DOHH2 (cell line): ENCODE measurements around the gene SMC6.

ENCODE experiments used
- H3F3A ChIP-seq: fragments of 200-600 bp; sonication (generic), shearing (Covaris generic); 2 replicates; pipeline ENCODE4 v1.6.0; 2016; ENCODE audit warnings: antibody characterized with exemption, mild to moderate bottlenecking; ENCODE audit not compliant: control insufficient read depth, insufficient read depth
- H3K27ac ChIP-seq: fragments of 200-600 bp; sonication (generic); 2 replicates; pipeline ENCODE4 v1.5.1; 2014; ENCODE audit warnings: low read depth, mild to moderate bottlenecking, low read length, moderate library complexity
- H3K27me3 ChIP-seq: fragments of 200-600 bp; sonication (generic); 2 replicates; pipeline ENCODE4 v1.6.1; 2014; ENCODE audit warnings: mild to moderate bottlenecking, low read length, mixed read lengths; ENCODE audit not compliant: control insufficient read depth
- H3K36me3 ChIP-seq: fragments of 200-600 bp; sonication (generic); 2 replicates; pipeline ENCODE4 v1.6.1; 2014; ENCODE audit warnings: mild to moderate bottlenecking, low read length, moderate library complexity, mixed read lengths; ENCODE audit not compliant: control insufficient read depth
- H3K4me1 ChIP-seq: fragments of 200-600 bp; sonication (generic); 2 replicates; pipeline ENCODE4 v1.6.1; 2014; ENCODE audit warnings: mild to moderate bottlenecking, low read length, mixed read lengths; ENCODE audit not compliant: control insufficient read depth
- H3K4me2 ChIP-seq: fragments of 200-600 bp; sonication (generic); 2 replicates; pipeline ENCODE4 v1.6.0; 2014; ENCODE audit warnings: mild to moderate bottlenecking, low read length, moderate library complexity
- H3K4me3 ChIP-seq: fragments of 200-600 bp; sonication (generic); 2 replicates; pipeline ENCODE4 v1.5.1; 2014; ENCODE audit warnings: mild to moderate bottlenecking, low read length, mixed read lengths
- H3K79me2 ChIP-seq: fragments of 200-600 bp; sonication (generic); 2 replicates; pipeline ENCODE4 v1.6.1; 2014; ENCODE audit warnings: mild to moderate bottlenecking, low read length, mixed read lengths; ENCODE audit not compliant: control insufficient read depth
- H3K9me2 ChIP-seq: fragments of 200-600 bp; sonication (generic); replicated peaks from 2 replicates; pipeline ENCODE4 v1.6.1; 2014; ENCODE audit warnings: mild to moderate bottlenecking, low read length, mixed read lengths; ENCODE audit not compliant: control insufficient read depth
- H3K9me3 ChIP-seq: fragments of 200-600 bp; sonication (generic); 2 replicates; pipeline ENCODE4 v1.6.1; 2014; ENCODE audit warnings: antibody characterized with exemption, low read length, mixed read lengths; ENCODE audit not compliant: control insufficient read depth, insufficient read depth
- H4K20me1 ChIP-seq: fragments of 200-600 bp; sonication (generic); 2 replicates; pipeline ENCODE4 v1.6.0; 2014; ENCODE audit warnings: low read depth, mild to moderate bottlenecking, antibody characterized with exemption, low read length, moderate library complexity; ENCODE audit not compliant: control insufficient read depth, insufficient read depth
- EZH2phosphoT487 ChIP-seq: fragments of 200-600 bp; sonication (generic); IDR thresholded peaks from 2 replicates; pipeline ENCODE4 v1.6.1; 2017; ENCODE audit warnings: borderline replicate concordance, mild to moderate bottlenecking, antibody characterized with exemption, low read length, moderate library complexity, mixed read lengths
- TF ChIP-seq, protein P1 (sequence below): fragments of 200-600 bp; sonication (generic); IDR thresholded peaks from one replicate; pipeline ENCODE4 v1.5.1; 2014; ENCODE audit warnings: antibody characterized with exemption, mild to moderate bottlenecking, low read depth, low read length; ENCODE audit not compliant: poor library complexity, severe bottlenecking

Gene SMC6

DNA sequence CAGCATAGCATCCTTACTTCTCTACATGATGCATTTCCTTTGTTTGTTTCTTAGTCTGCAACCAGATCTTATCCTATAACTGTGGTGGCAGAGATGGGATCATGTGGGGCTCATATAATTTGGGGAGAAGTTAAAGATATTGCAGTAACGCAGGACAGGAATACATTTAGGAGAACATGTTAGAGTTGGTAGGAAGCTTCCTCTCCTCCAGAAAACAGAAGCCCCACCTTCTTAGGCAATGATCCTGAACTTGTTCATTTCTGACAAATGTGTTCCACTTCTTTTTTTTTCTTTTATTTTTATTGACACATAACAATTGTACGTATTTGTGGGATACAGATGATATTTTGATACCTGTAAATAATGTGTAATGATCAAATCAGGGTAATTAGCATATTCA, 113.2 kb downstream of the SMC6 start:
- no peaks in the 10 kb centered on the region for H4K20me1 ChIP-seq
- no peaks in the 10 kb centered on the region for H3K9me3 ChIP-seq
- no peaks in the 10 kb centered on the region for H3K79me2 ChIP-seq
- no peaks in the 10 kb centered on the region for H3K27me3 ChIP-seq
- no peaks in the 10 kb centered on the region for H3F3A ChIP-seq
- TF ChIP-seq EZH2phosphoT487: no peak
- no peaks in the 10 kb centered on the region for H3K36me3 ChIP-seq
- no peak overlapping the region for H3K4me3 ChIP-seq
- H3K9me2 ChIP-seq: no peaks in the 10 kb centered on the region
- H3K4me2 ChIP-seq: no peak overlapping the region
- no peak overlapping the region for H3K27ac ChIP-seq
- H3K4me1 ChIP-seq: no peaks in the 10 kb centered on the region

GRCh38 chr2:17638196-17638743, 115.3 kb downstream of the SMC6 start:
- Histone ChIP-seq H3K79me2 (no peaks in the 10 kb centered on the region), H3K4me3 (no peak overlapping the region), H3K27ac (no peak overlapping the region), H3K9me3 (no peaks in the 10 kb centered on the region), H3F3A (no peaks in the 10 kb centered on the region), H3K4me1 (no peaks in the 10 kb centered on the region), H4K20me1 (no peaks in the 10 kb centered on the region), H3K36me3 (no peaks in the 10 kb centered on the region), H3K4me2 (no peak overlapping the region), H3K9me2 (no peaks in the 10 kb centered on the region), H3K27me3 (no peaks in the 10 kb centered on the region)
- TF ChIP-seq, protein P1, sequence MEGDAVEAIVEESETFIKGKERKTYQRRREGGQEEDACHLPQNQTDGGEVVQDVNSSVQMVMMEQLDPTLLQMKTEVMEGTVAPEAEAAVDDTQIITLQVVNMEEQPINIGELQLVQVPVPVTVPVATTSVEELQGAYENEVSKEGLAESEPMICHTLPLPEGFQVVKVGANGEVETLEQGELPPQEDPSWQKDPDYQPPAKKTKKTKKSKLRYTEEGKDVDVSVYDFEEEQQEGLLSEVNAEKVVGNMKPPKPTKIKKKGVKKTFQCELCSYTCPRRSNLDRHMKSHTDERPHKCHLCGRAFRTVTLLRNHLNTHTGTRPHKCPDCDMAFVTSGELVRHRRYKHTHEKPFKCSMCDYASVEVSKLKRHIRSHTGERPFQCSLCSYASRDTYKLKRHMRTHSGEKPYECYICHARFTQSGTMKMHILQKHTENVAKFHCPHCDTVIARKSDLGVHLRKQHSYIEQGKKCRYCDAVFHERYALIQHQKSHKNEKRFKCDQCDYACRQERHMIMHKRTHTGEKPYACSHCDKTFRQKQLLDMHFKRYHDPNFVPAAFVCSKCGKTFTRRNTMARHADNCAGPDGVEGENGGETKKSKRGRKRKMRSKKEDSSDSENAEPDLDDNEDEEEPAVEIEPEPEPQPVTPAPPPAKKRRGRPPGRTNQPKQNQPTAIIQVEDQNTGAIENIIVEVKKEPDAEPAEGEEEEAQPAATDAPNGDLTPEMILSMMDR: no peak

DNA sequence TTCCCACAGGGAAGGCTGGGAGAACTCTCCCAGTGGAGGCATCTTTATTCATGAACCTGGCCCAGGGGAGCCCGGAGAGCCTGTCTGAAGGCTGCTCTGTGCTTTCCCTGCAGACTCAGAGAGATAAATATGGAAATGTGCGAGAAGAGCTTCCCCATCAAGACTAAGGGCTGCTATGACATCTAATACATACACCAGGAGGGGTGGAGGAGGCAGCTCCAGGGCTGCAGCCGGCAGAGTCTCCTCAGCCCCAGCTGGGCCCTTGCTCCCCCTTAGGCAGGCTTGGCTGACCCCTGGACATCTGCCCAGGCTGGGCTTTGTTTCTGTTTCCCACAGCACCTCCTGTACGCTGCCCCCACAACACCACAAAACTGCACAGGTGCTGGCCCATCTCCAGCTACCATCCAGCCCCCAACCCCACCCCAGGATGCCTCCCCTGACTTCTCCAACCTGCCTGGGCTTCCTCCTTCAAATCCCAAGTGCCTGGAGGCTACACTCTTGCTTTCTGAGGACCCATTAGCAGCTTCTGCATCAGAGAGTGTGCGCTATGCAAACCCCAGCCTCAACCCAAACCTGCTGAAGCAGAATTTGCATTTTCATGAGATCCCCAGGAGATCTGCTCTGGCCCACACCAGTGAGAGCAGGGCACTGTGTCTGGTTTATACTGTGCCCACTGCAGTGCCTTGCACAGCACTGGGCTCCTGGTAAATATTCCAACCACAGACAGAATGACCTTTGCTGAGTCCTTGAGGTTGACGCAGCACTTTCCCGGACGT, 116.3 kb downstream of the SMC6 start:
- H3K4me1 ChIP-seq: no peaks in the 10 kb centered on the region
- TF ChIP-seq, protein P1: no peak
- no peak for TF ChIP-seq EZH2phosphoT487

DNA sequence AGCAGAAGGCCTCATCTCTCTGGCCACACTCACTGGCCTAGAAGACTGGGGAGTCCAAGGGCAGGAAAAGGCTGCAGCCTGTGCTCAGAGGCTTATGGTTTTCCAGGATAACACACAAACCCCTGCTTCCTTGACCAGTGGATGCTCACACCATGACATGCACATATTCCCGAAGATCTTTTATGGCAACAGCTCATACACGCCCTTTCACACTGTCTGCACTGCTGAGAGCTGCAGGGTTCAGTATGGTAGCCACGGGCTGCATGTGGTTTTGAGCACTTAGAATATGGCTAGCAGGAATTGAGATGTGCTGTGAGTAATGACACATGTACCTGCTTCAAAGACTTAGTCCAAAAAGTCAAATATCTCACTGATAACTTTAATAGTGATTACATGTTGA, 117.4 kb downstream of the SMC6 start:
- no peak for TF ChIP-seq EZH2phosphoT487
- TF ChIP-seq, protein P1: no peak
- Histone ChIP-seq H3K9me2 (no peaks in the 10 kb centered on the region), H4K20me1 (no peaks in the 10 kb centered on the region), H3K4me1 (no peaks in the 10 kb centered on the region), H3F3A (no peaks in the 10 kb centered on the region), H3K79me2 (no peaks in the 10 kb centered on the region), H3K36me3 (no peaks in the 10 kb centered on the region), H3K4me3 (no peak overlapping the region), H3K27me3 (no peaks in the 10 kb centered on the region), H3K27ac (no peak overlapping the region), H3K9me3 (no peaks in the 10 kb centered on the region), H3K4me2 (no peak overlapping the region)

More for the DNA sequence above, 116.3 kb downstream of the SMC6 start:
- H3K27me3 ChIP-seq: no peaks in the 10 kb centered on the region
- H3K9me3 ChIP-seq: no peaks in the 10 kb centered on the region
- no peaks in the 10 kb centered on the region for H3K36me3 ChIP-seq
- H3K4me3 ChIP-seq: no peak overlapping the region
- no peak overlapping the region for H3K27ac ChIP-seq
- no peaks in the 10 kb centered on the region for H3F3A ChIP-seq
- H3K4me2 ChIP-seq: no peak overlapping the region
- H3K79me2 ChIP-seq: no peaks in the 10 kb centered on the region
- no peaks in the 10 kb centered on the region for H3K9me2 ChIP-seq
- no peaks in the 10 kb centered on the region for H4K20me1 ChIP-seq
